ENCODE measurements around the gene CRYGB. TPM values are rescaled to one million over a fixed set of nuclear protein-coding genes. Genes with fewer than 3 reads are reported as not detected.

Gene CRYGB
- total RNA-seq, 1 experiment from 2014 or later = not detected

DNA sequence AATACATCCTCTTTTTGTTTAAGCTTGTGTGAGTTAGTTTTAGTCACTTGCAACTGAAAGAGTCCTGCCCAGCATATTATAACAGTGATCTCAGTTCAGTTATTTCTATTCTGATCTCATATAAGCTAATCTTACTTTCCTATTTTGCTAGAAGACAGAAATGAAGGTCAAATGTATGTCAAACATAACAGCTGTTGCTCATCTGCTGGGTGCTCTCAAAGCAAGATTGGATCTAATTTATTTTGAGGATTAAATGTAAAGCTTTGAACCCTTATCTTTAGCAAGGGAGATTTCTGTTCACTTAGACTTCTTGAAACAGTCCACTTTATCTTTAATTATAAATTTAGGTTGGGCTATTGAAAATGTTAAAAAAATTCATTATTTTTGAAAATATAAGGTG is 52.8 kb downstream of the CRYGB start:
- no peak for DNase-seq (ENCODE audit: unreplicated experiment)
- intact Hi-C loops (cut with micrococcal nuclease) = no loop called here
- BruUV-seq (replicated peaks) = no TSS peak
- no peaks in the 10 kb centered on the region for H3K9me3 Mint-ChIP-seq (ENCODE audit: unreplicated experiment)
- ChIA-PET POLR2A (interaction anchor here (0.6 kb wide), 1 partner anchor 564 kb away, joined by 3 read pairs; the partner anchor contains the start of gene CREB1), CTCF (interaction anchor here (0.5 to 1.4 kb wide), 4 partner anchors 9 to 348 kb away, joined by 3 to 6 read pairs (median 4); no protein-coding TSS in a partner anchor)
- TF ChIP-seq, protein P1, sequence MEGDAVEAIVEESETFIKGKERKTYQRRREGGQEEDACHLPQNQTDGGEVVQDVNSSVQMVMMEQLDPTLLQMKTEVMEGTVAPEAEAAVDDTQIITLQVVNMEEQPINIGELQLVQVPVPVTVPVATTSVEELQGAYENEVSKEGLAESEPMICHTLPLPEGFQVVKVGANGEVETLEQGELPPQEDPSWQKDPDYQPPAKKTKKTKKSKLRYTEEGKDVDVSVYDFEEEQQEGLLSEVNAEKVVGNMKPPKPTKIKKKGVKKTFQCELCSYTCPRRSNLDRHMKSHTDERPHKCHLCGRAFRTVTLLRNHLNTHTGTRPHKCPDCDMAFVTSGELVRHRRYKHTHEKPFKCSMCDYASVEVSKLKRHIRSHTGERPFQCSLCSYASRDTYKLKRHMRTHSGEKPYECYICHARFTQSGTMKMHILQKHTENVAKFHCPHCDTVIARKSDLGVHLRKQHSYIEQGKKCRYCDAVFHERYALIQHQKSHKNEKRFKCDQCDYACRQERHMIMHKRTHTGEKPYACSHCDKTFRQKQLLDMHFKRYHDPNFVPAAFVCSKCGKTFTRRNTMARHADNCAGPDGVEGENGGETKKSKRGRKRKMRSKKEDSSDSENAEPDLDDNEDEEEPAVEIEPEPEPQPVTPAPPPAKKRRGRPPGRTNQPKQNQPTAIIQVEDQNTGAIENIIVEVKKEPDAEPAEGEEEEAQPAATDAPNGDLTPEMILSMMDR (IDR thresholded peaks at IDR 0.05; ENCODE audit: unreplicated experiment) = no peak
- H3K4me3 Mint-ChIP-seq (ENCODE audit: unreplicated experiment) = no peak overlapping the region
- no peak overlapping the region for H3K27ac Mint-ChIP-seq (ENCODE audit: low read depth, unreplicated experiment)
- peaks cover 6% of the 10 kb centered on the region for H3K36me3 Mint-ChIP-seq (ENCODE audit: insufficient read depth, unreplicated experiment)
- peaks cover 9% of the 10 kb centered on the region for H3K27me3 Mint-ChIP-seq (ENCODE audit: insufficient read depth, unreplicated experiment)
- H3K4me1 Mint-ChIP-seq (ENCODE audit: insufficient read depth, unreplicated experiment) = no peaks in the 10 kb centered on the region

Other genes starting within 250 kb of the CRYGB start
- 5.4 and 7.5 TPM in 2 replicates for gene PLEKHM3, start 120.6 kb downstream of the CRYGB start, total RNA-seq (2022)
- not detected in 2 replicates for gene CRYGD, start 21.6 kb downstream of the CRYGB start, total RNA-seq (2022)
- not detected in 2 replicates for gene CRYGC, start 16.3 kb downstream of the CRYGB start, total RNA-seq (2022)
- not detected in 2 replicates for gene CRYGA, start 17.4 kb upstream of the CRYGB start, total RNA-seq (2022)
- not detected in 2 replicates for gene C2orf80, start 43.9 kb upstream of the CRYGB start, total RNA-seq (2022)
- gene IDH1, start 108.9 kb upstream of the CRYGB start, total RNA-seq (2022) = 50.2 and 122 TPM in 2 replicates
- gene PIKFYVE, start 120.1 kb upstream of the CRYGB start, total RNA-seq (2022) = 22.8 and 27.2 TPM in 2 replicates

Data from MCF 10A (cell line).